ENCODE results near the gene CSMD2. TPM values are rescaled to one million over a fixed set of nuclear protein-coding genes. Genes with fewer than 3 reads are reported as not detected.

The CSMD2 gene
- total RNA-seq, 1 donor from 2014 or later = 2.1 TPM

DNA sequence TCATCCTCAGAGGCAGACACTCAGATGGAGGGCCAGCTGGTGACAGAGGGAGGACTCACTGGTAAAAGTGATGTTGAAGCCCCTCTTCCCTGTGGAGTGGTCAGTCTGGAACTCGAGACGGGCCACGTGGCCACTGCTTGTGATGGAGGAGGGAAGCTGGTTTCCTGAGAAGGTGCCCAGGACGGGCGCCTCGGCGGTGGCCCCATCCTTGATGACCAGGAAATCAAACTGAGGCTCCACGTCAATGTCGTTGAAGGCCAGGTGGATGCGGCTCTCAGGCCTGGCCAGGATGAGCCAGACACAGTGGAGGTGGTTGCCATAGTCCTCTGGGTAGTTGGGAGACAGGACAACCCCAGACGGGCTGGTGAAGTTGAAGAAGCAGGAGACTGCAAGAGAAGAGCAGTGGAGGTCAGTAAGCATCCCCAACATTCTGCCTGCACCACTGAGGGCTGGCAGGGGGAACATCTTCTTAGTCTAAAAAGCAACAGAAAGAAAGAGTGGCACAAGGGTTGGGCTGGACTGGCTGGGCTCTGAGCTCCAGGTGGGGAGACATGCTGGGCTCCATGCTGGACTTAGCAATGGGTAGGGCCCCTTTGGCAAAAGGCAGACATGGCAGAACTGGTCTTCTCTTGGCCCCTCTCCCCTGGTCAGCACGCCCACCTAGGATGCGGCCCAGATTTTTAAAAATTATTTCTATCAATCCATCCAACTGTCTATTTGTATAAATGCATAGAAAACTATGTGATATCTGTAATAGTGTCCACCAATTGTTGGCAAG is 421.6 kb downstream of the CSMD2 start:
- H3K4me1 Mint-ChIP-seq (ENCODE audit: unreplicated experiment) = peaks cover 9% of the 10 kb centered on the region
- TF ChIP-seq, protein P1, sequence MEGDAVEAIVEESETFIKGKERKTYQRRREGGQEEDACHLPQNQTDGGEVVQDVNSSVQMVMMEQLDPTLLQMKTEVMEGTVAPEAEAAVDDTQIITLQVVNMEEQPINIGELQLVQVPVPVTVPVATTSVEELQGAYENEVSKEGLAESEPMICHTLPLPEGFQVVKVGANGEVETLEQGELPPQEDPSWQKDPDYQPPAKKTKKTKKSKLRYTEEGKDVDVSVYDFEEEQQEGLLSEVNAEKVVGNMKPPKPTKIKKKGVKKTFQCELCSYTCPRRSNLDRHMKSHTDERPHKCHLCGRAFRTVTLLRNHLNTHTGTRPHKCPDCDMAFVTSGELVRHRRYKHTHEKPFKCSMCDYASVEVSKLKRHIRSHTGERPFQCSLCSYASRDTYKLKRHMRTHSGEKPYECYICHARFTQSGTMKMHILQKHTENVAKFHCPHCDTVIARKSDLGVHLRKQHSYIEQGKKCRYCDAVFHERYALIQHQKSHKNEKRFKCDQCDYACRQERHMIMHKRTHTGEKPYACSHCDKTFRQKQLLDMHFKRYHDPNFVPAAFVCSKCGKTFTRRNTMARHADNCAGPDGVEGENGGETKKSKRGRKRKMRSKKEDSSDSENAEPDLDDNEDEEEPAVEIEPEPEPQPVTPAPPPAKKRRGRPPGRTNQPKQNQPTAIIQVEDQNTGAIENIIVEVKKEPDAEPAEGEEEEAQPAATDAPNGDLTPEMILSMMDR (IDR thresholded peaks at IDR 0.05; ENCODE audit: unreplicated experiment) = no peak

DNA sequence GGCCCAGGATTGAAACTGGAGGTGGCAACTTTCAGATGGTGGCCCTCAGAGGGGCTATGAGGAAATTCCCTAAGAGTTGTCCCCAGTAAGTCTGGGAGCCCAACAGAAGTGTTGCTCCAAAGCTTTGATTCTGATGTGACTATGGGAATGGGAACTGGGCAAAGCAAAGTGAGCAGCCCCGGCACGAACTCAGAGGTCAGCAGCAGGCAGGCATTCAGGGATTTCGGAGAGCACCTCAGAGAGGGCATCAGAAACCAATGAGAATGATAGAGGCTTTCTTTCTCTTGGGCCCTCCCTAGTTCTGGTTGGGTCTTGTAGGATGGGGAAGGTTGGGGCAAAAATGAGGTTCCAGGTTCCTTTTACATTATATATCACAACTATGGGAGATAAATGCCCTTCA is 422.4 kb downstream of the CSMD2 start:
- peaks cover 5% of the 10 kb centered on the region for H3K4me1 Mint-ChIP-seq (ENCODE audit: unreplicated experiment)
- TF ChIP-seq, protein P1 (IDR thresholded peaks at IDR 0.05; ENCODE audit: unreplicated experiment) = no peak
- H3K27me3 Mint-ChIP-seq (ENCODE audit: unreplicated experiment) = peaks cover 3% of the 10 kb centered on the region
- H3K4me3 Mint-ChIP-seq (ENCODE audit: unreplicated experiment) = no peak overlapping the region
- no peak for DNase-seq (ENCODE audit: low spot score)
- H3K36me3 Mint-ChIP-seq (ENCODE audit: low read depth, unreplicated experiment) = no peaks in the 10 kb centered on the region
- no peak overlapping the region for H3K27ac Mint-ChIP-seq (ENCODE audit: unreplicated experiment)
- H3K9me3 Mint-ChIP-seq (ENCODE audit: unreplicated experiment) = no peaks in the 10 kb centered on the region

More for the DNA sequence above, 421.6 kb downstream of the CSMD2 start:
- Mint-ChIP-seq H3K4me3 (ENCODE audit: unreplicated experiment) (no peak overlapping the region), H3K27ac (ENCODE audit: unreplicated experiment) (no peak overlapping the region), H3K36me3 (ENCODE audit: low read depth, unreplicated experiment) (no peaks in the 10 kb centered on the region), H3K9me3 (ENCODE audit: unreplicated experiment) (no peaks in the 10 kb centered on the region), H3K27me3 (ENCODE audit: unreplicated experiment) (peaks cover 2% of the 10 kb centered on the region)
- no peak for DNase-seq (ENCODE audit: low spot score)

DNA sequence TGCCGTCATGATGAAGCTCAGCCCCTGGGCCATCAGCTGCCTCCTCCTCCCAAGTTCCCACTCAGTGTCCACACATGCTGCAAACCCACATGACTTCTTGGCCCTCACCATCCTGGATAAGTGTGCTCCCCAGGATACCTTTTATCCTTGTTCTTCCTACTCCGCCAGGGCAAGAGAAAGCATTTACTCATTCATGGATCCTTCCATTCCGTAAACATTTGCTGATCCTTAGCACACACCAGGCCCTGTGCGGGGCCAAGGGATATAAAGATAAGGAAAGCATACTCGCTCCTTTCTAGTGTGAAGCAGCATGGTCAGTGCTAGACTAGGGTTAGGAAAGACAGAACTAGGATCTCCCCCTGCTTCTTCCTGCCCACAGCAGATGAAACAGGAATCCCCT is 423.3 kb downstream of the CSMD2 start:
- TF ChIP-seq, protein P1 (IDR thresholded peaks at IDR 0.05; ENCODE audit: unreplicated experiment) = no peak
- peaks cover 3% of the 10 kb centered on the region for H3K27me3 Mint-ChIP-seq (ENCODE audit: unreplicated experiment)
- no peak overlapping the region for H3K4me3 Mint-ChIP-seq (ENCODE audit: unreplicated experiment)
- H3K4me1 Mint-ChIP-seq (ENCODE audit: unreplicated experiment) = no peaks in the 10 kb centered on the region
- no peak for DNase-seq (ENCODE audit: low spot score)
- H3K9me3 Mint-ChIP-seq (ENCODE audit: unreplicated experiment) = no peaks in the 10 kb centered on the region
- no peak overlapping the region for H3K27ac Mint-ChIP-seq (ENCODE audit: unreplicated experiment)
- H3K36me3 Mint-ChIP-seq (ENCODE audit: low read depth, unreplicated experiment) = no peaks in the 10 kb centered on the region

DNA sequence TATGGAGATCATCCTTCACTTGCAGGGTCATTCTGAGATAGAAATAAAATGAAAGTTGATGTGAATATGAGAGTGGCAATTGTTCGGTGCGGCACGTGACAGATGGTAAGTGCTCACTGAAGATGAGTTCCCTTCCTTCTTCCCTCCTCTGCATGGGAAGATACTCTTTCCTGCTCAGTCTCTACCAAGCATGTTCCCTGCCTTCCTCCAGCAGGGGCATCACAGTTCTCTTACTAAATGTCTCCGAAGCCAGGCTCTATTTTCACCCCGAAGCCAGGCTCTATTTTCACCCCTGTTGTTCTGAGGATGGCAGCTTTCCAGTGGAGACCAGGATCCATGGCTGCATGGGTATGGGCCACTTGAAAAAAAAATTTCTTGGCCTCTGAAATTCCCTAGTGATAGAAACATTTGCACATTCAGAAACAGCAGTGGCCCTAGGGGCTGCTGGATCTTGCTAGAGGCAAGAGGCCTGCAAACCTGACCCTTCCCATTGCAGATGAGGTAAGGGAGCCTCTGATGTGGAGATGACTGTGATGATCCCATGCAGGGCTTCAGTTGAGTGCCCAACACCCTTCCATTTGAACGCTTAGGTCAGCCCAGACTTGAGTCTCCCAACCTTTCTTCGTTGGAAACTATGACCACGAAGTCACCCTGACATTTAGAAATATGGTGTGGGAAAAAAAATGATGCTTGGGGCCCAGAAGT is 424.8 kb downstream of the CSMD2 start:
- H3K36me3 Mint-ChIP-seq (ENCODE audit: low read depth, unreplicated experiment) = no peaks in the 10 kb centered on the region
- TF ChIP-seq, protein P1 (IDR thresholded peaks at IDR 0.05; ENCODE audit: unreplicated experiment) = peak; percentile 19
- DNase-seq (ENCODE audit: low spot score) = no peak
- no peak overlapping the region for H3K27ac Mint-ChIP-seq (ENCODE audit: unreplicated experiment)
- H3K4me1 Mint-ChIP-seq (ENCODE audit: unreplicated experiment) = no peaks in the 10 kb centered on the region
- H3K27me3 Mint-ChIP-seq (ENCODE audit: unreplicated experiment) = peaks cover 3% of the 10 kb centered on the region
- H3K9me3 Mint-ChIP-seq (ENCODE audit: unreplicated experiment) = no peaks in the 10 kb centered on the region
- no peak overlapping the region for H3K4me3 Mint-ChIP-seq (ENCODE audit: unreplicated experiment)

DNA sequence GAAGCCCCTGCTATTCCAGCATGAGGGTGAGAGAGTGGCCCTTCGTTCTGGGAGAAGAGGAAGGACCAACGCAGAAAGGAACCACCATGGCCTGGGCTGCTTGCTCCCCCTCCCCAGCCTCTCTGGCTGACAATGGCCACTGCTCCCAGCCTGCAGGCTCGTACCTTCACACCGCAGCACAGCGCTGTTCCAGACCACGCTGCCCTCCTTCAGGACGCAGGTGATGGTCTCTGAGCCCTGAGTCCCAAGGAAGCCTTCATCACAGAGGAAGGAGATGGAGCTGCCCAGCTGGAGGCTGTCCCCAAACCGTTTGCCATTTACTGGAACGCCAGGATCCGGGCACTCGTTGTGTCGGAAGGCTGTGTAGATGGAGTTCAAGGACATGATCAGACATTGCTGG is 426.1 kb downstream of the CSMD2 start:
- TF ChIP-seq, protein P1 (IDR thresholded peaks at IDR 0.05; ENCODE audit: unreplicated experiment) = no peak
- DNase-seq (ENCODE audit: low spot score) = no peak
- Mint-ChIP-seq H3K27ac (ENCODE audit: unreplicated experiment) (no peak overlapping the region), H3K27me3 (ENCODE audit: unreplicated experiment) (peaks cover 3% of the 10 kb centered on the region), H3K4me3 (ENCODE audit: unreplicated experiment) (no peak overlapping the region), H3K9me3 (ENCODE audit: unreplicated experiment) (no peaks in the 10 kb centered on the region), H3K36me3 (ENCODE audit: low read depth, unreplicated experiment) (no peaks in the 10 kb centered on the region), H3K4me1 (ENCODE audit: unreplicated experiment) (no peaks in the 10 kb centered on the region)

Data from endothelial cell (in vitro differentiated cells).